ENCODE results near the gene CFLAR. TPM values are rescaled to one million over a fixed set of nuclear protein-coding genes. Genes with fewer than 3 reads are reported as not detected.

The CFLAR gene
- total and polyA plus RNA-seq, 2 of the 13 experiments (the other 11 are each of a cell fraction or from before 2014, with no cell fraction given) = 43.8 to 92.1 TPM

DNA sequence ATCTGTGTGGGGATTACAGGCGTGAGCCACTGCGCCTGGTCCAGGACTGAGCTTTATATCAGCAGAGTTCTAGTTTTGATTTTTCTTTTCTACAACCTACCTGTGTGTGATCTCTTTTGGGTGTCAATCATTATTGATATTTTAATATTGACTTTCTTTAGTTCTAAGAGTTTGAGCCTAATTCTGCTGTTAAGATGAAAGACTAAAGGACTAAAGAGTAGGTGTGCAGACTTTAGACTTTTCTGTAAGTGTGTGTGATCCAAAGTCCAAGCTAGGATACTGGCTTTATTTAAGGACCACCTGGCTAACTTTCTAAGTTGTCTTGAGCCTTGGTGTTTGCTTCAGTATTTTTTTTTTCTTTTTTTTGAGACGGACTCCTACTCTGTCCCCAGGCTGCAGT is 79.4 kb downstream of the CFLAR start (continued):
- TF ChIP-seq NR2F6 (IDR thresholded peaks at IDR 0.05) (peak; percentile 10; the same call in 1 of the 2 replicates), NR2F6 (CRISPR knock-in tag; IDR thresholded peaks at IDR 0.05) (no peak), NAIF1 (CRISPR knock-in tag; IDR thresholded peaks at IDR 0.05; ENCODE audit: borderline replicate concordance) (no peak), ZKSCAN1 (IDR thresholded peaks at IDR 0.05; ENCODE audit: low read length) (no peak), TRIM24 (CRISPR knock-in tag; IDR thresholded peaks at IDR 0.05) (no peak), GTF2F1 (IDR thresholded peaks at IDR 0.05; ENCODE audit: low read length) (no peak), MIER2 (CRISPR knock-in tag; IDR thresholded peaks at IDR 0.05) (no peak)
- TF ChIP-seq, protein P1, sequence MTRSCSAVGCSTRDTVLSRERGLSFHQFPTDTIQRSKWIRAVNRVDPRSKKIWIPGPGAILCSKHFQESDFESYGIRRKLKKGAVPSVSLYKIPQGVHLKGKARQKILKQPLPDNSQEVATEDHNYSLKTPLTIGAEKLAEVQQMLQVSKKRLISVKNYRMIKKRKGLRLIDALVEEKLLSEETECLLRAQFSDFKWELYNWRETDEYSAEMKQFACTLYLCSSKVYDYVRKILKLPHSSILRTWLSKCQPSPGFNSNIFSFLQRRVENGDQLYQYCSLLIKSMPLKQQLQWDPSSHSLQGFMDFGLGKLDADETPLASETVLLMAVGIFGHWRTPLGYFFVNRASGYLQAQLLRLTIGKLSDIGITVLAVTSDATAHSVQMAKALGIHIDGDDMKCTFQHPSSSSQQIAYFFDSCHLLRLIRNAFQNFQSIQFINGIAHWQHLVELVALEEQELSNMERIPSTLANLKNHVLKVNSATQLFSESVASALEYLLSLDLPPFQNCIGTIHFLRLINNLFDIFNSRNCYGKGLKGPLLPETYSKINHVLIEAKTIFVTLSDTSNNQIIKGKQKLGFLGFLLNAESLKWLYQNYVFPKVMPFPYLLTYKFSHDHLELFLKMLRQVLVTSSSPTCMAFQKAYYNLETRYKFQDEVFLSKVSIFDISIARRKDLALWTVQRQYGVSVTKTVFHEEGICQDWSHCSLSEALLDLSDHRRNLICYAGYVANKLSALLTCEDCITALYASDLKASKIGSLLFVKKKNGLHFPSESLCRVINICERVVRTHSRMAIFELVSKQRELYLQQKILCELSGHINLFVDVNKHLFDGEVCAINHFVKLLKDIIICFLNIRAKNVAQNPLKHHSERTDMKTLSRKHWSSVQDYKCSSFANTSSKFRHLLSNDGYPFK (CRISPR knock-in tag; IDR thresholded peaks at IDR 0.05; ENCODE audit: borderline replicate concordance) = no peak

DNA sequence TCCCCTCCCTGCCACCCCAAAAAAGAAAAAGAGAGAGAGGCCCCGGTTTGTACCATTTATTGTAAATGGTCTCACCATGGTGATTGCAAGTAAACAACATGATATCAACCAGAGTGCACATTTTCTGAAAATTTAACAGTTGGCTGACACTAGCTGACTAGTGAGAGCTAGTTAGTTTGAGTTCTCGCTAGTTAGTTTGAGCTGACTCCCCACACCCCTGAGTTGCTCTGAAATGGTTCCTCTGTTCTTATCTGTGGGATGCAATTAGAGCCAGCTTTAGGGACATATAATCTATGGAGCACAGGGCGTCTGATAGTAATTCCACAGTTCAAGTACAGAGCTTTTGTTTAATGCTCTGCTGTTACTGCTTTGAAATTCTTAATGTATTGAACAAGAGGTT is 80.0 kb downstream of the CFLAR start:
- CTCF ChIA-PET (ENCODE audit: low intra/inter-chr PET ratio, low total read pairs) = no interaction called here
- Histone ChIP-seq H2AFZ (ENCODE audit: low read length) (no peak overlapping the region), H3K9ac (ENCODE audit: insufficient read depth, low read depth, low read length) (no peak overlapping the region), H3K4me2 (ENCODE audit: low read depth, low read length) (no peak overlapping the region), H3K27me3 (ENCODE audit: control insufficient read depth in 1 of 2, insufficient read depth in 2 of 2, low read length in 2 of 2) (no peaks in the 10 kb centered on the region), H3K36me3 (replicated peaks in 1 of 2; ENCODE audit: control insufficient read depth in 1 of 2, insufficient read depth in 2 of 2, low read length in 2 of 2) (peaks cover 20 to 61% of the 10 kb centered on the region in 2 experiments), H4K20me1 (ENCODE audit: insufficient read depth, low read length) (no peaks in the 10 kb centered on the region), H3K9me3 (ENCODE audit: low read length) (no peaks in the 10 kb centered on the region), H3K79me2 (ENCODE audit: insufficient read depth, low read length) (peaks cover 5% of the 10 kb centered on the region), H3K4me3 (replicated peaks in 1 of 3; ENCODE audit: insufficient read depth in 1 of 3, low read depth in 2 of 3, low read length in 3 of 3) (no peak overlapping the region), H3K4me1 (ENCODE audit: insufficient read depth, low read length) (peaks cover 38% of the 10 kb centered on the region), H3K27ac (ENCODE audit: extremely low read length, insufficient read depth, low read length) (peak overlapping the region; percentile 60)
- in situ Hi-C loops (cut with HindIII; ENCODE audit: extremely low pct_ligation_motif_present, low pct_unique_long_range_greater_than_20kb) (no loop called here), intact Hi-C loops (cut with micrococcal nuclease; ENCODE audit: unreplicated experiment) (no loop called here)
- DNase-seq (ENCODE audit: low spot score) = no peak
- 85% methylated on average over 3 of the region's 3 CpGs for WGBS (ENCODE audit: low lambda C conversion rate)
- FAIRE-seq = no peak
- no peak for ATAC-seq
- POLR2A ChIA-PET = interaction anchor here (0.9 to 3.0 kb wide), 5 partner anchors 9 to 331 kb away, joined by 3 to 26 read pairs (median 13); partner anchors contain the start of genes CASP10, CLK1, STRADB and TRAK2
- BruUV-seq (replicated peaks) = no TSS peak
- TF ChIP-seq MAF1 (CRISPR knock-in tag; IDR thresholded peaks at IDR 0.05; ENCODE audit: borderline replicate concordance) = no peak
- no peak for TF ChIP-seq RORA (CRISPR knock-in tag; IDR thresholded peaks at IDR 0.05)
- TF ChIP-seq, protein P2, sequence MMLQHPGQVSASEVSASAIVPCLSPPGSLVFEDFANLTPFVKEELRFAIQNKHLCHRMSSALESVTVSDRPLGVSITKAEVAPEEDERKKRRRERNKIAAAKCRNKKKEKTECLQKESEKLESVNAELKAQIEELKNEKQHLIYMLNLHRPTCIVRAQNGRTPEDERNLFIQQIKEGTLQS (CRISPR knock-in tag; IDR thresholded peaks at IDR 0.05) = no peak
- TF ChIP-seq ZNF224 (CRISPR knock-in tag; IDR thresholded peaks at IDR 0.05) = no peak
- TF ChIP-seq, protein P3, sequence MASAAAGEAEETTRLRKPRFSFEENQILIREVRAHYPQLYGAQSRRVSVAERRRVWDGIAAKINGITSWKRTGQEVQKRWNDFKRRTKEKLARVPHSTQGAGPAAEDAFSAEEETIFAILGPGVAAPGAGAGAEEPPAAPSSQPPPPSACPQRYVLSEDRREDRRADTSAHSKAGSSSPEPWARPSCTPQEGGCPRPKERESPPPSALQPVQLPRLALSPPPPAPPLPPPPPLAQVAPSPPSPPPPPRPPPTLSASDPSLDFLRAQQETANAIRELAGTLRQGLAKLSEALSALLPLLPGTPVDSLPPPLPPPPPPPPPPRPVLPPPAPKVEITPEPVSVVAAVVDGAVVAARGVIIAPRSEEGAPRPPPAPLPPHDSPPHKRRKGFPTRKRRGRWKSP (CRISPR knock-in tag; IDR thresholded peaks at IDR 0.05) = no peak
- no peak for TF ChIP-seq MAZ (IDR thresholded peaks at IDR 0.05; ENCODE audit: borderline replicate concordance, low read depth, low read length)
- TF ChIP-seq MAZ (CRISPR knock-in tag; IDR thresholded peaks at IDR 0.05; ENCODE audit: low read depth) = no peak
- TF ChIP-seq, protein P4, sequence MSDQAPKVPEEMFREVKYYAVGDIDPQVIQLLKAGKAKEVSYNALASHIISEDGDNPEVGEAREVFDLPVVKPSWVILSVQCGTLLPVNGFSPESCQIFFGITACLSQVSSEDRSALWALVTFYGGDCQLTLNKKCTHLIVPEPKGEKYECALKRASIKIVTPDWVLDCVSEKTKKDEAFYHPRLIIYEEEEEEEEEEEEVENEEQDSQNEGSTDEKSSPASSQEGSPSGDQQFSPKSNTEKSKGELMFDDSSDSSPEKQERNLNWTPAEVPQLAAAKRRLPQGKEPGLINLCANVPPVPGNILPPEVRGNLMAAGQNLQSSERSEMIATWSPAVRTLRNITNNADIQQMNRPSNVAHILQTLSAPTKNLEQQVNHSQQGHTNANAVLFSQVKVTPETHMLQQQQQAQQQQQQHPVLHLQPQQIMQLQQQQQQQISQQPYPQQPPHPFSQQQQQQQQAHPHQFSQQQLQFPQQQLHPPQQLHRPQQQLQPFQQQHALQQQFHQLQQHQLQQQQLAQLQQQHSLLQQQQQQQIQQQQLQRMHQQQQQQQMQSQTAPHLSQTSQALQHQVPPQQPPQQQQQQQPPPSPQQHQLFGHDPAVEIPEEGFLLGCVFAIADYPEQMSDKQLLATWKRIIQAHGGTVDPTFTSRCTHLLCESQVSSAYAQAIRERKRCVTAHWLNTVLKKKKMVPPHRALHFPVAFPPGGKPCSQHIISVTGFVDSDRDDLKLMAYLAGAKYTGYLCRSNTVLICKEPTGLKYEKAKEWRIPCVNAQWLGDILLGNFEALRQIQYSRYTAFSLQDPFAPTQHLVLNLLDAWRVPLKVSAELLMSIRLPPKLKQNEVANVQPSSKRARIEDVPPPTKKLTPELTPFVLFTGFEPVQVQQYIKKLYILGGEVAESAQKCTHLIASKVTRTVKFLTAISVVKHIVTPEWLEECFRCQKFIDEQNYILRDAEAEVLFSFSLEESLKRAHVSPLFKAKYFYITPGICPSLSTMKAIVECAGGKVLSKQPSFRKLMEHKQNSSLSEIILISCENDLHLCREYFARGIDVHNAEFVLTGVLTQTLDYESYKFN (CRISPR knock-in tag; conservative IDR thresholded peaks at IDR 0.05) = no peak
- TF ChIP-seq KDM5A (IDR thresholded peaks at IDR 0.05; ENCODE audit: borderline replicate concordance, low read length) = no peak
- no peak for TF ChIP-seq FOXP1 (IDR thresholded peaks at IDR 0.05)
- TF ChIP-seq FOXP1 (CRISPR knock-in tag; IDR thresholded peaks at IDR 0.05) = no peak
